ENCODE data around the gene KCNG3.

DNA sequence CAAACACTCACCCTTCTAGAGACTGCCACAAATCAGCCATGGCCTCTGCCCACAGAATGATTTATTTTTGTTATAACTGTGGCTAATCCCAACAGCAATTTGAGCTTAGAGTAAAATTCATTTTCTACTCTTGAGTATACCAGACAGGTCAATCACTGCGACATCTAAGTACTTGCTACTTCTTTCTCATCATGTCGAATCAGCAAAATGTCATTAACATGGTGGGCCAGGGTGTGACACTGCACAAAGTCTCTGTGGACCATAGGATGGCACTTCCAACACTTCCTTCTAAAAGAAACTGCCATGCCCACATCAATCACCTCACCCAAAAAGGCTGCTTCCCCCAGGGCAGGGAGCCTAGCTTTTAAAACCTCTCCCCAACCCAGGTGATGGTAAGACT is 64.4 kb downstream of the KCNG3 start:
- TF ChIP-seq POLR2AphosphoS5 (IDR thresholded peaks at IDR 0.05) (no peak), EP300 (IDR thresholded peaks at IDR 0.05) (no peak), POLR2A (IDR thresholded peaks at IDR 0.05) (no peak)

Measured in gastroesophageal sphincter (tissue), 2 donors.